Calu3 (cell line): ENCODE measurements around the gene UGT1A7. TPM values are rescaled to one million over a fixed set of nuclear protein-coding genes. Genes with fewer than 3 reads are reported as not detected.
"Not testable (repeated sequence)": the region's sequence is repeated elsewhere in the genome, so short reads cannot be mapped to it uniquely, and the experiment has no call there.

Source experiments
- BruUV-seq: library from RNA; stranded (reverse); fragments of 400-500 nt; replicated peaks from 2 replicates; lab custom pipeline; 2021; lab: Mats Ljungman, UMichigan
- CTCF ChIA-PET: fragments of 300-600 bp; sonication (Branson Sonifier 250); formaldehyde crosslinking; loops from one replicate; lab custom pipeline; 2022; ENCODE audit warnings: antibody characterized with exemption; lab: Charles Lee
- DNase-seq: peaks from one replicate; pipeline ENCODE4 v3.0.0; 2022
- H3K27ac Mint-ChIP-seq: one replicate; pipeline ENCODE4 v1.8.0; 2022; ENCODE audit warnings: mixed read lengths; ENCODE audit not compliant: unreplicated experiment
- H3K27me3 Mint-ChIP-seq: one replicate; pipeline ENCODE4 v1.8.0; 2022; ENCODE audit warnings: mixed read lengths; ENCODE audit not compliant: unreplicated experiment
- H3K36me3 Mint-ChIP-seq: one replicate; pipeline ENCODE4 v1.8.0; 2022; ENCODE audit warnings: mild to moderate bottlenecking, moderate library complexity, mixed read lengths; ENCODE audit not compliant: insufficient read depth, unreplicated experiment
- H3K4me1 Mint-ChIP-seq: one replicate; pipeline ENCODE4 v1.8.0; 2022; ENCODE audit warnings: mild to moderate bottlenecking, low read depth, mixed read lengths; ENCODE audit not compliant: unreplicated experiment
- H3K4me3 Mint-ChIP-seq: one replicate; pipeline ENCODE4 v1.8.0; 2022; ENCODE audit warnings: mild to moderate bottlenecking, low read depth, moderate library complexity, mixed read lengths; ENCODE audit not compliant: unreplicated experiment
- H3K9me3 Mint-ChIP-seq: one replicate; pipeline ENCODE4 v1.8.0; 2022; ENCODE audit warnings: low read depth, mixed read lengths; ENCODE audit not compliant: unreplicated experiment
- CTCF ChIP-seq: fragments of 200-600 bp; IDR thresholded peaks from one replicate; pipeline ENCODE4 v1.8.0; 2022; ENCODE audit warnings: antibody characterized with exemption; ENCODE audit not compliant: unreplicated experiment
- intact Hi-C: fragments of 100-400 bp; cut with micrococcal nuclease; formaldehyde crosslinking; loops from one replicate; pipeline ENCODE4 v1.10.0; 2022; ENCODE audit not compliant: unreplicated experiment
- total RNA-seq: library from RNA; stranded (reverse); gene quantifications from 2 replicates; pipeline ENCODE4 v1.2.3, GENCODE V29; 2022

Gene UGT1A7
- total RNA-seq, 1 experiment from 2014 or later, result 7.2 TPM

- no TSS peak for BruUV-seq
- TF ChIP-seq CTCF, result no peak
- intact Hi-C loops, result no loop called here
- no peak overlapping the region for H3K4me3 Mint-ChIP-seq
- H3K9me3 Mint-ChIP-seq, result peaks cover 16% of the 10 kb centered on the region
- no peaks in the 10 kb centered on the region for H3K27me3 Mint-ChIP-seq
- CTCF ChIA-PET, result no interaction called here
- H3K36me3 Mint-ChIP-seq, result peaks cover 30% of the 10 kb centered on the region
- H3K27ac Mint-ChIP-seq, result peak overlapping the region; percentile 19
- peaks cover 24% of the 10 kb centered on the region for H3K4me1 Mint-ChIP-seq
- DNase-seq, result no peak
Observed at GRCh38 chr2:233745073-233745755, 63.5 kb downstream of the UGT1A7 start.

- not testable (repeated sequence) for DNase-seq
- H3K36me3 Mint-ChIP-seq, result peaks cover 26% of the 10 kb centered on the region
Observed at GRCh38 chr2:233745838-233746237, 64.1 kb downstream of the UGT1A7 start.

GRCh38 chr2:233746475-233747282 is 65.0 kb downstream of the UGT1A7 start:
- BruUV-seq, result no TSS peak
- Mint-ChIP-seq H3K36me3 (peaks cover 26% of the 10 kb centered on the region), H3K4me1 (peaks cover 32% of the 10 kb centered on the region), H3K27me3 (no peaks in the 10 kb centered on the region), H3K27ac (peak overlapping the region; percentile 13), H3K4me3 (no peak overlapping the region), H3K9me3 (peaks cover 18% of the 10 kb centered on the region)
- no peak for DNase-seq
- CTCF ChIA-PET, result no interaction called here
- intact Hi-C loops, result no loop called here
- TF ChIP-seq CTCF, result no peak

More at GRCh38 chr2:233745838-233746237, 64.1 kb downstream of the UGT1A7 start:
- H3K9me3 Mint-ChIP-seq, result peaks cover 16% of the 10 kb centered on the region
- CTCF ChIA-PET, BruUV-seq, H3K27me3 Mint-ChIP-seq, H3K4me3 Mint-ChIP-seq, intact Hi-C loops: not testable (repeated sequence)
- H3K4me1 Mint-ChIP-seq, result peaks cover 24% of the 10 kb centered on the region
- peak overlapping the region; percentile 19 for H3K27ac Mint-ChIP-seq

GRCh38 chr2:233747283-233747544 is 65.5 kb downstream of the UGT1A7 start:
- Mint-ChIP-seq H3K4me1 (peaks cover 32% of the 10 kb centered on the region), H3K36me3 (peaks cover 25% of the 10 kb centered on the region), H3K27ac (peak overlapping the region; percentile 13), H3K9me3 (peaks cover 19% of the 10 kb centered on the region), H3K27me3 (no peaks in the 10 kb centered on the region), H3K4me3 (no peak overlapping the region)
- no TSS peak for BruUV-seq
- CTCF ChIA-PET, result no interaction called here
- intact Hi-C loops, result no loop called here
- no peak for DNase-seq
- TF ChIP-seq CTCF, result no peak

GRCh38 chr2:233750689-233751088 is 69.0 kb downstream of the UGT1A7 start:
- H3K4me1 Mint-ChIP-seq, result peaks cover 23% of the 10 kb centered on the region
- H3K27me3 Mint-ChIP-seq, DNase-seq, H3K27ac Mint-ChIP-seq, H3K4me3 Mint-ChIP-seq, BruUV-seq, CTCF ChIA-PET, intact Hi-C loops: not testable (repeated sequence)
- peaks cover 25% of the 10 kb centered on the region for H3K36me3 Mint-ChIP-seq
- H3K9me3 Mint-ChIP-seq, result peaks cover 19% of the 10 kb centered on the region

GRCh38 chr2:233751212-233752009 is 69.7 kb downstream of the UGT1A7 start:
- peaks cover 19% of the 10 kb centered on the region for H3K4me1 Mint-ChIP-seq
- peaks cover 19% of the 10 kb centered on the region for H3K9me3 Mint-ChIP-seq
- peaks cover 24% of the 10 kb centered on the region for H3K36me3 Mint-ChIP-seq
- BruUV-seq, DNase-seq, intact Hi-C loops, H3K4me3 Mint-ChIP-seq, H3K27ac Mint-ChIP-seq, H3K27me3 Mint-ChIP-seq, CTCF ChIA-PET: not testable (repeated sequence)
